ENCODE results near the gene SLC16A8.
A peak's percentile ranks its signal among the peaks of the same experiment; 100 is the strongest.

SLC16A8 gene

DNA sequence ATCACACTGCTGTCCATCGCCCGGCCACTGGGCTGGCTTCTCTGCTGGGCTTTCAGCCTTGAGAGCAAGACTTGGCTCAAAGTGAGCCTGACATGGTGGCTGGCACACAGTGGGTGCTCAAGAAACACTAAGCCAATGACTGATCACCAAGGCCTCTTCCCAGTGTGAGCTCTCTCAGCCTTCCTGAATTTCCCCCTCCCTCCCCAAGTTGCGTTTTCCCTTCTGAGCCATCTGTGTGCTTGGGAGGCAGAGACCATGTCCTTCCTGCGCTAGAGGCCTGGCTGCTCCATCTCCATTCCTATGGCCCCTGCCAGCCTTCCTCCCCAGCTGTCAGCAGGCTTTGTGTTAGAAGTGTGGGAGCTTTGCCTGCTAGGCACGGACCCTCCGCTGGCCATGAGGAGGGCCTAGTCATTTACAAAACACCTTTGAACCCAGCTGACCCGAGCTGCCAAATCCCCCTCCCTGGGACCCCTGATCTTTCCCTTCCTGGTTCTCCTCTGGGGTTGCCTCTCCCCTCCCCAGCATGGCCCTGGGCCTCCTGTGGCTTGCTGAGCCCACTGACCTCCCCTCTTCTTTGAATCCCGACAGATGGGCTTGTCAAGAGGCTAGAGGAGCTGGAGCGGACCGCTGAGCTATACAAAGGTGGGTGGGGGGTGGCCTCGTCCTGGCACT, 13.6 kb downstream of the SLC16A8 start:
- no peak for DNase-seq

DNA sequence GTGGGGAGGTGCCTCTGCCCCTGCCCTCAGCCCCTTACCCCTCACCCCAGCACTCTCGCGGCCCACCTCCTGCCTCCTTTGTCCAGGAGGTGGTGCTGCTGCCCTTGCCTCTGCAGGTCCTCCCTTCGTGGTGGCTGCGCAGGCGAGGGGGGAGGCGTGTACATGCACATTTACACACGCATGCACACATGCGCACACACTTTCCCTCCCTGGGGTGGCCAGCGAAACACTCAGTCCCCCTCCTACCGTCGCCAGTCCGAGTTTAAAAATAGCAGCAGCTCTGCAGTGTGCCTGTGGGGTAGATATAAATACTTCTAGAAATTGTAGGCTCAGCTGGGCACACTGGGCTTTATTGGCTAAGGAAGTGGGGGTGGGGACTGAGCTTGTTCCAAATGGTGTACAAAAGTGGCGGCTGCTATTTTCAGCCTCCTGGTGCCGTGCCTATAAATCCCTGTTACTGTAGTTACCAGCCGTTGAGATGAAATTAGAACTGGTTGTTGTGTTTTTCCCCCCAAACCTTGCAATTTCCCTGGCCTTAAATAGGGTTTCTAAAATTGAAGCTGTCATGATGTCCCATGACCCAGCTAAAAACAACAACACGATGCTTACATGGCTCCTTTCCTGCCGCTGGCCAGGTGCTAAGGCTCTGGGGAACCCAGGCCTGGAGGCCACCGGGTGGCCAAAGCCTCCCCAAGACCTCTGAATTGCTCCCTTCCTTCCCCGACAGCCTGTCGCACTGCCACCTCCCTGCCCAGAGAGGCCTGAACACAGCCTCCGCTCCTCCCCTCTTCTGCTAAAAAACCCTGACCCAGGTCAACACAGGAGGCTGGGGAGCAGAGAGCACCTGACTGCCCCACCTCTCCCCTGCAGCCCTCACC, 14.4 kb downstream of the SLC16A8 start:
- DNase-seq = peak; percentile 38

DNA sequence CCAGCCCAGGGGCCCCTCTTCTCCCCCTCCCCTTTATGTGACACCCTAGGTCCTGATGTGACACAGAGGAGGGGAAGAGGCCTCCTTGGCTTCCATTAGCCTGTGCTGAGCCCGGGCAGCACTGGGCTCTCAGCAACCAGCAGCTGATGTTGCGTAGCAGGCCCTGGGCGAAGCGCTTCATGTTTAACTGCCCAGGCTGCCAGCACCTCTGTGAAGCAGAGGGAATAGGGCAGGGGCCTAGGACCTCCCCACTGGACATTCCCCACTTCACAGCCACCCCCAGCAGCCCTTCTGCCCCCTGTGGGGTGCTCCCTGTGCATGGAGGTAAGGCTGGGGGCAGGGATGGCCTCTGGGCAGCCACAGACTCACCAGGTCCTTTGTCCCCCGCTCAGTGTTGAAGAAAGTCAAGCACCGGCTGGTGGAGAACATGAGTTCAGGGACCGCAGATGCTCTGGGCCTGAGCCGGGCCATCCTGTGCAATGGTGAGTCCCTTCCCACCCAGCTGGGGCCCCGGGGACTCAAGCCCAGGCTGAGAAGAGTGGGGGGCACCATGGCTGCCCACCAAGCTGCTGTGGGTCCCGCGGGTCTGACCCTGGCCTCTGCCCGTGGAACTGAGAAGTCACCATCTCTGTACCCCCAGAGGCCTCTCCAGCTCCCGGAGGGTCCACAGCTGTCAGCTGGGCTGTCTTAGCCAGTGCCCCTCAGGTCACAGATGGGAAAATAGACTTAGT, 15.2 kb downstream of the SLC16A8 start:
- DNase-seq = no peak

DNA sequence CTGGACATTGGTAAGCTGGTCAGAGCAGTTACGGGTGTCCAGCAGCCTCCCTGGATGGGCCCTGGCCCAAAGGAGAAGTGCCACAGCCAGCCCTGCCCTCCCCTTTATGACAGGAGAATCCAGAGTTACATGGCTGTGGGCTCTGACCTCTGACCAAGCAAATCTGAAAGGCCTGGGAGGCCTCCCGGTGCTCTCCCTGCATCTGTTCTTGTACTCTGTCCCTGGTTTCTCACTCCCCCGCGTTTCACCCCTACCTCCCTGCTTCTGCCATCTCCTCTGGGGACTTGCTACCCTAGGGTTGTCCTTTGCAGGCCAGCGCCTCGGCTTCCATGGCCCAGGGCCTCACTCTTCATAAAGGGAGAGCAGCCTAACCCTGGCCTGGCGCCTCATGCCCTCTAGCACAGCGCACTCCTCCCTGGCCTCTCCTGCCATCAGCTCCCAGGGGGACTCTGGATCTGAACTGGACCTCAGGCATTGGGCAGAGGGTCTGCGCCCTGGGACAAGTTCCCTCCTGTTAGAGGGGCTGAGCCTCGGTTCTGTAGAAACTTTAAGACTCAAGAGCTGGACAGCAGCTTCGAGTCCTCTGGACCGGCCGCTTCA, 16.1 kb downstream of the SLC16A8 start:
- DNase-seq = no peak

DNA sequence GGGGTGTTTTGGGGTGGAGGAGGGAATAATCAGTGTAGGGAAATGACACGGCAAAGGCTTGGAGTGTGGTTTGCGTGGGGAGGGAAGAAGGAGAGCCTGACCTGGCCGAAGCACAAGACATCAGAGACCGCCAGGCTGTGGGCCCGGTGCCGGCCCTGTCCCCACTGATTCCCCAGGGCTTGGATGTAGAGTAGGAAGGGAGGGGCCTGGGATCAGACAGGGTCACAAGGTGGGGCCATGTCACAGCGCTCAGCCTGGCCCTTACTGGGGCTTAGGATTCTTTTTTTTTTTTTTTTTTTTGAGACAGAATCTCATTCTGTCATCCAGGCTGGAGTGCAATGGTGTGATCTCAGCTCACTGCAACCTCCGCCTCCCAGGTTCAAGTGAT, 17.0 kb downstream of the SLC16A8 start:
- DNase-seq = no peak

DNA sequence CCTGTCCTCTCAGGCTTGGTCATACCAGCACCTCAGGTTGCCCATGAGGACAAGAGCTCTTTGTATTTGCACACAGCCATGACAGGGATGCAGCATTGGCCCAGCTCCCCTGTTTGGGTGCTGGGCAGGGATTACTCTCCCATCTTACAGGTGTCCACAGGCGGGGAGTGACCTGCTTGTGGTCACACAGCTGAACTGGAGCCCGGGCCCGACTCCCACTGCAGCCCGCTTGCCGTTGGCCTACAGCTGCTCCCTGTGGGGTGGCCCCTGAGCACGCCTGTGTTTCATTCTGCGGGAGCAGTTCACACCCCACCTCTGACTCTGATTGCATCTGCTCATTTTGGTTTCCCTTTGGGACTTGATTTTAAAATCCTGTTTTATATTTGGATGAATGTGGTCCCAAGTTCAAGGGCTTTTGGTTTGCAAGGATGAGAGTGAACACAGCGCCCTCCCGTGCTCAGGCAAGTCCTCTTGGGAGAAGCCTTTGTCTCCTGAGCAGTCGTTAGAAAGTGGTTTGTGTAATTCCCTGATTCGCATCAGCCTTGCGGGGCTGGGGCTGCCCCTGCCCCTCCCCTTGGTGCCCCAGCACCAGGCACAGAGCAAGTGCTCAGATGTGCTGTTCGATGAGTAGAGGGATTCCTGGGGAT, 17.5 kb downstream of the SLC16A8 start:
- DNase-seq = no peak

DNA sequence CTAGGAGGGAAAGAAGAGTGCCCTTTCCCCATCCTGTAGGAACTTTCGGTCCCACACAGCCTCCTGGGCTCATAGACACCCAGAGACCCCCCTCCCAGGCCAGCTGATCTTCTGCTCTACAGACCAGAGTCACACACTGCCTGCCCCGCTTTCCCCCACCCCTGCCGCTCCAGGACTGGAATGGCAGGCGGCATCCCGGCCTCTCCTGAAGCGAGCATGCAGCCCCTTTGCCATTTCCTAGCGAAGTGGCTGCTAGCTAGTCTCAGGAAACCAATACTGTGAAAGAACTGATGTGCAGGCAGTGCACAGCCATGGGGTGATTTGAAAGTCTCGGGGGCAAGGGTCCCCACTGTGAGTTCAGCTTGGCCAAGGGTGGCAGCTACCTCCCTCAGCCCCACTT, 18.4 kb downstream of the SLC16A8 start:
- DNase-seq = no peak

DNA sequence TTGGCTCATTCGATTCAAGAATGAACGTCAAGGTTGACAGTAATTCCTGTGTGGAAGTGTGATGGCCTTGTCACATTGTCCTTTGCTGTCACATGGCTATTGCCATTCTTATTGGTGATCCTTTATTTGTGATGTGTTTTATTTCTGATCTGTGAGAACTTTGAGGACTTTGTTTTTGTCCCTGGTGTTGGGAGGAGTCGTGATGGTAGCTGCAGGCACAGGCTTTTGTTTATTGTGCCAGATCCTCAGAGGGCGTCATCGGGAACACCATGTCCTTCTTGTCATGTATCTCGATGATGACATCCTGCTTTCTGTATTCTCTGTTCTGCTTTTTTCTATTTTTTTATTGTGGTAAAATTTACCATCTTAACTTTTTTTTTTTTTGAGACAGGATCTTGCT, 21.2 kb downstream of the SLC16A8 start:
- DNase-seq = no peak

DNA sequence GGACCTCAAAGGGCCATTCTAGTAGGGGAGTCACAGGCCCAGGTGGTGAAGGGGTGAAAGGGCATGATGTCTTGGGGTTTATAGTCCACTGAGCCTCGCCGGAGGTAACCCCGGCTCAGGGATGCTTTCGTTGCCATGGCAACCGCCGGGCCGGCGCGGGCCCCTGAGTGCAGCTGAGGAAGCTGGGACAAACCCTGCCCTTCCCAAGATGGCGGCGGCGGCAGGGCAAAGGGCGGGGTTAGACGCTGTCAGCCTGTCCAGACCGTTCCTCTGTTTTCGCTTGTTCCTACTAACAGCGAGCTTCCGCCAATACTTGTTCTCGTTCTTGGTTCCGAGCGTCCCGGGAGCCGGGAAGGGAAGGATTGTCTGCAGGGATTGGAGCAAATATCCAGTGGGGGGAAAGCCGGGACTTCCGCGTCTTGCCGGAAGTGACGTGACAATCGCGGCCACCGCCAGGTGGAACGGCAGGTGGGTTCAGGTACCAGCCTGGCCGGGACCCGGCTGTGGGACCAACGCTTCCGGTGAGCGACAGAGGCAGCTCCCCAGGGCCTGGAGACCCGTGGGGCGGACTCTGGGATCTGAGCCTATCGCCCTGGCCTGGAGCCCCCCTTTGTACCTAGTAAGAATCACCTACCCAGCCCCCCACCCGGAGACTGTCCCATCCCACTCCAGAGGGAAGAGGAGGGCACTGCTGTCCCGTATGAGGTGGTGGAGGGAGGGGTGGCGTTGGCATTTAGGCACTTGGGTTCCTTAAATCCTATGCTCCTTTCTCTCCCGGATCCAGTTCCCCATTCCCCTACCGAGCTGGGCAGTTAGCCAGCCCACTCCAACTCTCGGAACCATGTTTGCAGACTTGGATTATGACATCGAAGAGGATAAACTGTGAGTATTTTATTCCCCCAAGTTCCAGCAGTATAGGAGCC, 26.8 kb downstream of the SLC16A8 start, which contains the start of gene PICK1:
TSS of gene PICK1 (plus strand) at position 436 of the 923 bp plus-strand sequence. CDS start at position 842, 406 bp downstream.
- DNase-seq = peak; percentile 68

DNA sequence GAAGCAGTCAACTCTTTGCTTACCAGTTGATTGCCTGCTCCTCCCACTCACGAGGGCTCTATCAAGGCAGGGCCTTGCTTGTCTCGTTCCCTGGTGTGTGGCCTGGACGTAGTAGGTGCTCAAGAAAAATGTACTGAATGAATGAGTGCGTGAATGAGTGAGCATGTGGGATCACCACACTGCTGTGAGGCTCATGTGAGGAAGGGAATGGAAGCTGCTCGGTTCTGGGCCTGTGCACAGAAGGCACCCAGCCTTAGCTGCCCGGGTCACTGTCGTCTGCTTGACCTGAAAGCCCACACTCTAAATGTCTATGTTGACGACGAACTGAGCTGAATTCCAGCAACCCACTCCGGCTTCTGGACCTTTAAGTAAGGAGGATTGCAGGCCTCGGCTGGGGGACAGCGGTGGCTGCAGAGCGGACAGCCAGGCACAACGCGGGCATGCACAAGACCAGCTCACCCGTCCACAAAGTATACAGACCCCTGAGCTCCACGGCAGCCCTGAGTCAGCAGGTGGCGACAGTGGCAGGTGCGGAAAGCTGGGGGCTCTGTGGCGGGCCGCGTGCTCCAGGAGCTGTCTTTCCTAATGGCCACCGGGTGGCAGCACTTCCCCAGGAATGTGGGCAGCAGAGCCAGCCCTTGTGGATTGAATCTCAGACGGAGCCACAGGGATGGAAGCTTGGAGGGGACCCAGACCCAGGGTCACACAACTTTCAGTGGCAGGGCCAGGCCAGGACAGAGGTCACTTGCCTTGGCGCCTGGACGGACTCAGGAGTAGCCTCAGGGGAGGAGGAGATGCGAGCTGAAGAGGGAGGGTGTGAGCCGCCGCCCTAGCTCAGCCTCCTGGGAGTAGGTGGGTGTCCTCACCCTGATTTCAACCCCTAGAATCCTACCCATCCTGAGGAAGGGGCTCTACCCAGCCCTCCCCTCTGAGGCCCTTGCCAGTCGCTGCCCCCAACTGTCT, 31.8 kb downstream of the SLC16A8 start:
- peak; percentile 61 for DNase-seq

DNA sequence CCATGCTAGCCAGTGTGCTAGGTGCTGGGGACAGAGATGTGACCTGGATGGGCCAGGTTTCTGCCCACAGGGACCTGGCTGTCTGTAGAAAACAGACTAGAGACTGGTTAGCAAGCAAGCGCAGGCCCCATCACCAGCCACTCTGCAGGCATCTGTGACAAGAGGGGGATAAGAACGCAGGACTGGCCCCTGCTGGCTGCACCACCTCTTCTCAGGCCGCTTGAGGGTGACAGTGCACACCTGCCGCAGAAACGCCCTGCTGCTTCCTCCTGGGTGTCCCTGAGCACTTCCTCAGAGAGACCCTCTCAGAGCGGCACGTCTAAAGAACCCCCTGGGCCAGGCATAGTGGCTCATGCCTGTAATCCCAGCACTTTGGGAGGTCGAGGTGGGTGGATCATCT, 32.7 kb downstream of the SLC16A8 start:
- no peak for DNase-seq

DNA sequence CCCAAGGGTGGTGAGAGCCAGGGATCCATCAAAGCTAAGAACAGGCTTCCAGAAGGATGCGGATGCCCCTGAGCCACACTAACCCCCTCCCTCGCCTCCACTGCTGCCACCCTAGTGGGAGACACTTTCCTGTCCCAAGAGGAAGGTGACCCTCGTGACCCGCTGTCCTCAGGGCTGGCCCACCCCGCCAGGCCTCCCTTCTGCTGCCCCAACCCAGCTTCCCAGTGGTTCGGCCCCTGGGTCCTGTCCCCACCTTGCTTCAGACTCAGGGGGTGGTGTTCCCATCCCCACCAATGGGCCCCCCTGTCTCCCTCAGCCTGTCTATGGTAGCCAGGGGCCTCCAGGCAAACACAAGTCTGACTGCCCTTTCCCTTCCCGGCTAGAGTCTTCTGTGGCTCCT, 33.3 kb downstream of the SLC16A8 start:
- no peak for DNase-seq

DNA sequence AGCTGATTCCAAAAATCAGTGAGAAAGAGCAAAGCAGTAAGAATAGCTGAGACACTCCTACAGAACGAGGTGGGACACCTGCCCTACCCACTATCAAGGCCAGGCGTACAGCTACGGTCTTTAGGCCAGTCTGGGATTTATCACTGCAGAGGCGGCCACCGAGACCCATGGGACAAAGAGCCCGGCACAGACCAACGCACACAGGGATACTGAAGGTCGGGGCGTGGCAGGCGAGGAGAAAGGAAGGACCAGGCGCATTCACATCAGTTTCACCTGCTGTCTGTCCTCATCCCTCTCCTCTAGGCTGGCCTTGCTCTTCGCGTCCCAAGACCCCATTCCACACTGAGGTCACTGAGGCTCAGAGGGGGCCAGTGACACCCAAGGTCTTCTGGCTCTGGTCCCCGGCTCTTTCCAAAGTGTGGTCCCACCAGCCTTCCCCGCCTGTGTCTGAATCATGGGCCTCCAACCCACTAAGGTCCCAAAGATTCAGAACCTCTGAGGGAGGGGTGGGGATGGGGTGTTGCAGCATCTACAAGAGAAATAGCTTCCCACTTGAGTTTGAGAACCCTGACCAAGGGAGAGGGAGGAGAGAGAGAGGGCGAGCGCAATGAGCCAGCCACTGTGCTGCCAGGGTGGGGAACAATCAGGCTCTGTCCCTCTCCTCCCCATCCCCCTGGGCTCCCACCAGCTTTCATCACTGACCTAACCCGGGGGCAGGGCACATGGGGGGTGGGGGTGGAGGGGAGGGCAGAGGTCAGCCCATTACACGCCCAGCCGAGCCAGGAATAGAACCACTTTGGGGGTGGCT, 34.0 kb downstream of the SLC16A8 start:
- no peak for DNase-seq

DNA sequence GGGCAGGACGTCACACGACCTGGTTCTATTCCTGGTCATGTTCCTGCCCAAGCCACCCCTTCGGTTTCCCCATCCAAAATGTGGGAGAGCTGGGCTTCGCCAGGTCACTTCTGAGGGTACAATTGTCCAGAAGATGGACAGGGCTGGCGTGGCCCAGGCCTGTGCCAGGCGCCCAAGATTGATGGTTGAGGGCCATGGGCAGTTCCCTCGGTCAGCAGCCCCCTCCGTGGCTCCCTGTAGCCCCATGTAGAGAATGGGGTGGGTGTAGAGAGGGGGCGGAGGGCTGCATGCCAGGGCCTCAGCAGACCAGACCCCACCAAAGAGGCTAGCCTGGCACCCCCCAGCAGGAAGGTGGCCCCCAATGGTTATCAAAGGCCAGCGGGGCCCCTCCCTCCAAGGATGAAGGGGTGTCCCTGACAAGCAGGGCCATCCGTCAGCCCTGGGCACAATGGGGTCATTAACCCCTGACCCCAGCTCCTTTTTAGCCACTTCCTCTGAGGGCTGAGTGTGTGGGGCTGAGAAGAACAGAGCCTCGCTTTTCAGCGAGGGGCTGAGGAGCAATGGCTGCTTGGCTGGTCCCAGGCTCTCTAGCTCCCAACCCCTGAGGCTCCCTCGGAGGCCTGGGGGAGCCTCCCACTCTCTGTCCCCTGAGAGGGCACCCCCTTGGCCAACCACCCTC, 37.8 kb downstream of the SLC16A8 start:
- DNase-seq = no peak

DNA sequence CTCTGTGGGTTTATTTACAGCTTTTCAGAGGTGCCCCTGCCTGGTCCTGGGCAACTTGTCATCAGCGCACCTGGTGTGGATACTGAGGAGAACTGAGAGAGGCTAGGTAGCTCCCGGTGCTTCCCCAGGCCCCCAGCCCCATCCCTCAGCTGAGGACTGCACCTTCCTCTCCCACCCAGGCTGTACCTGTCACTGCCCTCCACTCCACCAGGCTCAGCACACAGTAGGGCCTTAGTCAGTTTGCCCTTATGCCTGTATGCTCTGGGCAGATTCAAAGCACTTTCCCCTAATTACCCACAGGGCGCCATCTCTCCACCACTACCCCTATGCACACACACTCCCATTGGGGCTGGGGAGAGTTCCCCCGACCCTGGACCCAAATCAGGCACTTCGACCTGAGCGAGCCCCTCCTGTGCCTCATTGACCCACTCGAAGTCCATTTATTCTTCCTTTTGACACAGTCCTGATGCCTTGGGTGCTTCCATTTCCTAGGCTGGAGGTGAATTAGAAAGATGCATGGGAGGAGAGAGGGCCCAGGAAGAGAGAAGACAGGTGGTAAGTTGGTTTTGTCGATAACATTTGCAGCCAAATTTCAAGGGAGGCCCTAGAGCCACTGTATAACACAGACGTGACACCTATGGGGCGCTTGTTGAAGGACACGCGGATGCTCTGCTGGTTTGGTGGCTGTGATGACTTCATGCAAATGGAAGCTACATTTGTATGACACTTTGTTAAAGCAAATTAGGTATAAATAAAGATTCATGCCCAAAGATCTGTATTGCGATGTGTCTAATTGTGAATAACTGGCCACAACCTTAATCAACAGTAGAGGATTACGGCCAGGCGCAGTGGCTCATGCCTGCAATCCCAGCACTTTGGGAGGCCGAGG, 40.6 kb downstream of the SLC16A8 start:
- no peak for DNase-seq

DNA sequence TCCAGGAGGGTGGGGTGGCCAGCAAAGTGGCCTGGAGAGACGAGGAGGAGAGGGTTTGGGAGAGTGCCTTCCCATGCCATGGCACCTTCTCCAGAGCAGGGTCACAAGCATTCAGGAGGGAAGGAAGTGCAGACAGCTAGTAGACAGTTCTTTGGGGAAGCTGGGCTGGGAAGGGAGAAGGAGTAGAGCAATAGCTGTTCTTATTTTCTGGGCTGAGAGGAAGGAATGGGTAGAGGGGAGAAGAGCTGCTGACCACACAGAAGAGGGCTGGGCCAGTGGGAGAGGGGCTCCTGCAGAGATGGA, 41.5 kb downstream of the SLC16A8 start:
- DNase-seq = no peak

DNA sequence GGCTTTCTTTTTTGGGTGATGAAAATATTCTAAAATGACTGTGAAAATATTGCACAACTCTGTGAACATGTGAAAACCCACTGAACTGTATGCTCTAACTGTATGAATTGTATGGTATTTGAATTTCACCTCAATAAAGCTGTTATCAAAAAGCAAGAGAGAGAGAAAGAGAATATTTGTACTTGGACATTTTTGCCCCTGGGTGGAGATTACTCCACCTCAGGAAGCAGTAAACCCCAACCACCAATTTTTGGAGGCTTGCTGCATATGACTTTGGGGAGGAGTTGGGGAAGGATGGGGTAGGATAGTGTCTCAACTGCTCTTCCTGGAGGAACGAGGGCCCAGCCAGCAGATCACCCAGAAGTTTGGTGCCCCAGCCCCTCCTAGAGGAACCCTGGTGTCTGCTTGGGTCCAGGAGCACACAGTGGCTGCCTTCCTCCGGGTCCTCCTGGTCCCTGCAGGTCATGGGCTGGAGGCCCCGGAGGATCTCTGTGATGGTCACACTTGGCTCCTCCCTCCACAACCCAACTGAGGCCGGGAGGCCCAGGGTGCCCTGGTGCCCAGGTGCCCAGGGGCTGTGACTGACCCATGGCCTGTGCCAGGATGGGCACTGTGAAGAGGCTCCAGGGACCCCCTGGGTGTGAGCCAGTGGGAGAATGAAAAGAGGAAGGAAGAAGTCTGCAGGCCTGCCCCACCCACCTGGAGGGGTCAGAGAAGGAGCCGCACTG, 42.1 kb downstream of the SLC16A8 start:
- DNase-seq = no peak

Data from NCI-H1694 (cell line).